NCI-H524 (cell line): ENCODE measurements around the gene TFEB.
A peak's percentile ranks its signal among the peaks of the same experiment; 100 is the strongest.

Experiments used
- DNase-seq, 2 experiments: peaks; one replicate each; lab custom pipeline; 2025; lab: John Stamatoyannopoulos, UW

The TFEB gene

DNA sequence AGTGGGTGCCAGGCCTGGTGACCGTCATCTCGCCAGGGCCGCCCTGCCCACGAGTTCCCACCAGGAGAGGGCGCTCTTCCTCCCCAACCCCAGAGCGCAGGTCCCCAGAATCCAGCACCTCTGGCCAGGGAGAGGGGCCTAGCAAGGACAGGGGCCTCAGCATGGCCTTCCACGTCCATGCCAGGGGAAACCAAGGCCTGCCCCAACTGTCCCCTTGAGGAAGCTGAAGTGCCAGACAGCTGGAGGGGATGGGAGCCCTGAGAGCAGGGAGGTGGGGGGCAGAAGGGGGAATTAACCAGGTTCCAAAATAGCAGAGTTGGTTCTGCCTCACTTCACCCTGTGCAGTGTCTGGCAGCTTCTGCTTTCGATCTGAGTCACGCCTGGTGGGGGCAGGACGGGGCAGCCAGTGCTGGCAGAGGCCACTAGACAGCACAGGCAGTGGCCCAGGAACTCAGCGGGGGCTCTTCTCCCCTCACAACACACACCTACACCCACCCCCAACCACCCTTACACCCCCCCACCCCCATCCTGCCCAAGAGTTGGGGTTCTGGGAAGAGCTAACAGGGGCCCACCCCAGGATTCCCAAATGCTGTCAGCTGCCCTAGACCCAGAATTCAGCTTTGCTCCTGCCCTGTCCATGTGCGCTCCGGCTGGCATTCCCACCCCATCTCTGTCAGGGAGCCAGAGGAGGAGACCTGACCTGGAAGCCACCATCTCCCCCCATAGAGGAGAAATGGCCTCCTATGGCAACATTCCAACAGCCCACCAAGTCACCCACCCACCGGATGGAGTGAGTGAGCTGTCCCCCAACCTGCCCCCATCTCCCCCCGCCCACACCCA, 29.2 kb downstream of the TFEB start:
- DNase-seq: peak in 1 of 2 experiments; percentile 50

DNA sequence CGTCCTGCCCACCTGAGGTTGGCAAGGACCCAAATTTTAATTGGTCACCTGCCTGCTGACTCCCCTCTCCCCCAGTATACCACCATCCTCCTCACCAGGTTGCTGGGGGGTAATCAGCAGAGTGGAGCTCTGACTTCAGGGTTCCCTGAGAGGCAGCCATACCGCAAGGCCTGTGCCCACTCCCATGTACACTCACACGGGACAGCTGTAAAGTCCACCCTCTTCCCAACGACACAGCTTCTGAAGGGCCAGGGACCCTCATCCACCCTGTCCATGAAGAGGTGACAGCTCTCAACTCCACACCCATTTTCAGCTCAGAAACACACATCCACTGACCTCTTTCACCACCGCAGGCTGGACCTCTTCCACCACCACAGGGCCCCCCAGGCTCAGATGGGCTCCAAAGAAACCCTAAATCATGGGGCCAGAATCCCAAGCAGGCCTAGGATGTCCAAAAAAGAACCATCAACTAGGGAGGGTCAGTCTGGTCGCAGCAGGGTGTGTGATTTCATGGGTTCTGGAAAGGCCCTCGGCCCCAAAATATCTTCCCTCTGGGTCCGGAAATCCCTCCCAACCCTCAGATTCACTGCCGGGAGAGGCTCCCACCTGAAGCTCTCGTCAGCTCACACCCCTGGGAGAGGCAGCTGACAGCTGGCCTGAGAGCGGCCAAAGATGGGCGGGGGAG, 30.0 kb downstream of the TFEB start:
- no peak for DNase-seq

DNA sequence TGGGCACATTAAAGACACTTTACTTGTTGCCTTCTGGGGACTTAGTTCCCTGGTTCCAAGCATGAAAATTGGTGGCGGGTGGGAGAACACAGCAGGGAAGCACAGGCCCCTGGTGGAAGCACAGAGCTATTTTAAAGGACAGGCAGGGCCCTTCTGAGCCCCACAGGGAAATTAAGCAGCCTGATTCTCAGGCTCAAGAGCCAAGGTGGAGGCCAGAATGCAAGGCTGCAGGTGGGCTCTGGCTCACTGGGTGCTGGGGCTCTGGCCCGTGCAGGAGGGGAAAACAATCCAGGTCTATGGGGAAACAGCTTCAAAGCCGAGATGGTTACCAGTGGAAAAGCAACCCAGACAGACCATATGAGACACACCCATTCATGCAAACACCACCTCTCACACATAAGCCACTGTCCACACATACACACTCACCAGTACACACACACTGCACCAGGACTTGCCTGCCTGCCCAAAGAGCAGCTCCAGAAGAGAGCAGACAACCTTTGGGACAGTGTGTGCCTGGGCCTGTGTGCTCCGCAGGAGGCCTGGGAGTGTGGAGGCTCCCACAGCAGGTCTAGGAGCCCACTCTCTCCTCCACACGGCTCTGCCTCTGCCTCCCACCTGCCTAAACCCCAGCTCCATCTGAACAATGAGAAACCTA, 30.6 kb downstream of the TFEB start:
- no peak for DNase-seq

DNA sequence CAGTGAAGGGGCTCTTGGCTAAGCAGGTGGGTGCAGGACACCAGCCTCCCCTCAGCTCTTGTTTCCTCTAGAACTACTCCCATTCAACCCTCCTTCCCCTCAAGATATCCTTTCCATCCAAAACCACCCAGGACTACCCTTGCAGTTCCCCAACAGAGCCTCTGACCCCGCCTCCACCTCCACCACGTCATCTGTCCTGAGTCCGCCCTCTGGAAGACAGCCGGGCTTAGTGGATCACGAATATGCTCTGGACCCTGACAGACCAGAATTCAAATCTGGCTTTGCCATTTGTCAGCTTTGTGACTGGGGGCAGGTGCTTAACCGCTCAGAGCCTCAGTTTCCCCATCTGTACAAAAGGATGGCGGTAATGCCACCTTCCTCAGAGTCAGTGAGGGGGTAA, 31.4 kb downstream of the TFEB start:
- no peak for DNase-seq

DNA sequence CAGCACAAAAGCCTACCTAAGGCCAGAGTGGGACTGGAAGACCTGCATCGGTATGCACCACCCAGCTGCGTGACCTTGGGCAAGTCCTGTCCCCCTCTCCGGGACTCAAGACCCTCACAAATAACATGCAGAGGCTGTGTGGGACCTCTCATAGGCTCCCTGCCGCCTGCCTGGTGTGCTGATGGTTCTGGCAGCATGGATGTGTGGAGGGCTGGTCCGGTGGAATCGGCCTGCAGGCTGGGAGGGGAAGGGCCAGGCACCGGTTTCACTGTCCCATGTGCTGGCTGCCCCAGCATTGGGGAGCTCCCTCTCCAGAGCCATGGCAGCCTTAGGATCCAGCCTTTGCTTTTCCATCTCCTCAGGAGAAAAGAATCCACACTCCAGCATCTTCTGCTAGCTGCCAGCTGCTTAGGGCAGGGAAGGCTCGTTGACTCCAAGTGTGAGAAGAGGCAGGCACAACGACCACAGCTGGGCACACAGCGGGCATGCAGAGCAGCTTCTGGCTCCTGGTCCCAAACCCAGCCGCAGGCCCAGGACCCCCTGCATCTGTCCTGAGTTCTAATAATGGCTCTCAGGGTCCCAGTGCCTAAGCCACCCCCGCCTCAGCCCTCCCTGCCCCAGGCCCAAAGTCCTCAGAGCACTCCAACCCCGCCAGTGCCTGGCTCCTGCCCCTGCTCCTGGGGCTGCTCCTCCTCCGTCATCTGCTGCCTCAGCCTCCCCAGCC, 32.5 kb downstream of the TFEB start:
- no peak for DNase-seq

DNA sequence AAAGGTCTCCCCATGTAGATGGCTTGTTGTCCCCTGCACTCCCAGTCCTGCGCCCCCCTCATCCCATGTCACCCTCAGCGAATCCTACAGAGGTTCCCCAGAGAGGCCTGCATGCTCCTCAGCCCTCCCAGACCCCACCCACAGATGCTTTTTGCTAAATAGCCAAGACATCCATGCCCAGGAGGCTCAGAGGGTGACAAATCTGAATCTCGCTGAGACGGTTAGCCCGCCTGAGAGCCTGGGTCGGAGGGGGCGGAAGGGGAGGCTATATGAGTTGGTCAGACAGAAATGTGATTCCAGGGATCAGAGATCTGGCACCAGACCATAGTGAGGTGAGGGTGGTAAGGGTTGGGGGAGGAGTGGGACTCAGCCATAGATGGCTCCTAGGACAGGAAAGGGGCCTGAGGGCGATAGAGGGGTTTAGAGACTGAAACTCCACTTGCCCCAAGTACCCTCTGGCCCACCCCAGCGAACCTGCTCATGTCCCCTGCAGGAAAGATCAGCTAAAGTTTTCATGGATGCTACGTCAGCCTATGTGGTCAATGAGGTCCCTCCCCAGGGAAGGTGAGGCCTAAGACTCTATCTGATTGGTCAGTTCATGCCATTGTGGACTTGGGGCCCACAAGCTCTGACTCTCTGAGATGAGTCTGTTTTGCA, 33.2 kb downstream of the TFEB start:
- DNase-seq: no peak

DNA sequence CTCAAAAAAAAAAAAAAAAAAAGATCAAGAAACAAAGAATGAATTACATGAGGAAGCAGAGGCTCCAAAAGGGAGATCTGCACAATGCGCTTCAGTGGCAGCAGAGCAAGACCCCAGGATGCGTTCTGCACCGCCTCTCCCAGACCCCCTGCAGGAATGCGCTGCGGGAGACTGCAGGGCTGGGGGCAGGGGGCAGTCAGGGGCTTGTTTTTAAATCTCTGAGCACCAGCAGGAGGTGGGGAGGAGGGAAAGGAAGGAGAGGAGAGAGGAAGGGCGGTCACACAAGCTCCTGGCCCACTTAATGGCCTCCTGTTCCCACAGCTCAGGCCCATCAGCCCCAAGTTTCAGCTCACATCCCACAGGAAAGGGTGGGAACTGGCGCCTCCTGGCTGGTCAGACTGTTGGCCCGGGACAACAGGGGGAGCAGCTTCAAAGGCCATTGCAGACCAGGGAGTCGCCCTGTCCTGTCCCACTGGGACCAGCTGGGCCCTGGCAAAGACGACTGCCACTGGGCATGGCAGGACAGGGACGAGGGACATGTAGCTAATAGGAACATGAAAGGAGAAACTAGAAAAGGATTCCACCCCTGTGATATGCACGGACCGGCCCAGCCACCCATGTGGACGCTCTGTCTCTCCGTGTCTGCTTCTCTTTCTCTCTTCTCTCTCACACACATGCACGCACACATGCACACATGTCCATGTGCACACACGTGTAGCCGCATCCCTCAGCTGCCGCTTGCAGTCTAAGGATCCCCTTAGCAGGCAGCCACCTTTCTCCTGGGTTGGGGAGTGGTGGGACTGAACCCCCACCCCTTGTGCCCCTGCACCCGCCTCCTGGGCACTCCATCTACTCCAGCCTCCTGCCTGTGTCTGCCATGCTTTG, 34.7 kb downstream of the TFEB start:
- no peak for DNase-seq

DNA sequence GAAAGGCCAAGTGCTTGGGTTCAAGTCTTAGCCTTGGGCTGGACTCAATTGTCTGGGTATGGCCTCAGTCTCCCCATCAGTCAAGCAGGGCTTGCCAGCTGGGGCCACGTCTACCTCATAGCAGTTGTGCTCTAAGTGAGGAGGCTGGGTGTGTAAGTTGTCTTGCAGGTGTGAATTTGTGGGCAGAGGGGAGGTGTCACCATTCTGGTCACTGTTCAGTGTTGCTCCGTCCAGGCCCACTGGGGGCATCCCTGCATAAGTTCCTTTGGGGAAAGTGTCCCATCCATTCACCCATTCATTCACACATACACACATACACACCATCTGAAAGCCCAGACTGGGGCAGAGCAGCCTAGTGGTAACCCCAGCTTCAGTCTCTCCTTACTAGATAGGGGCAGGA, 36.3 kb downstream of the TFEB start:
- DNase-seq: no peak

DNA sequence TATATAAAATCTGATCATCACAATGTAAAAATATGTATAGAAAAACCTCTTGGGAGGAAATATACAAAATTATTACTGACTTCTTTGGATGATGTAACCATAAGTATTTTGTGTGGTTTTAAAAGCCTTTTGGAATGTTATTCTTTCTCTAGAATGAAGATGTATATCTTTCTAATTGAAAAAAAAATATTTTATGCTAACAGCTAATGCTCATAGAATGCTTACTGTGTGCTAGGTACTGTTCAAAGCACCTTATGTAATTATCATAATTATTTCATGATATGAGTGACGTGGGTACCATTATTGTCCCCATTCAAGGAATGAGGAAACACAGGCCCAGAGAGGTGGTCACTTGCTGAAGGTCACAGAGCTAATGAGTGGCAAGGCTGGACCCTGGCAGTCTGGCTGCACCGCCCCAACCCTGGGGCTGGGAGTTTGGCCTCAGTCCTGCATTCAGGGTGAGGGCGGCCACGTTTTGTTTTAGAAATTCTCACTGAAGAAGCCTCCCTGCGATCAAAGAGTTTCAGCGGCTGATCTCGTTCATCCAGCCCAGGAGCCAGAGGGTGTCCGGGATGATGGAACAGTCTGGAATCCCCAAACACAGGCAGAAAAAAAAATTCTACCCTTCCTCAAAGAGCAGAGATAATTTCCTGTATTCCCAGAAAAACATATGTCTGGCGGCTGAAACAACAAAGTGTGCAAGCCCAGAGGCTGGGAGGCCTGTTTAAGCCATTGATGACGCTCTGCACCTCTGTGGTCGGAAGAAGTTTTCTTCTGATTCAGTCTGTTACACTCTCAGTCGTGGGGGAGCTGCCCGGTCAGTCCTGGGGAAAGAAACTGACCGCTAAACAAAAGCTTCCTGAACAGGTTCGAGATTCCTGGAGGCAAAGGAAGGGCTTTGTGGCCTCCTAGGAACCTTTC, 37.3 kb downstream of the TFEB start:
- no peak for DNase-seq

DNA sequence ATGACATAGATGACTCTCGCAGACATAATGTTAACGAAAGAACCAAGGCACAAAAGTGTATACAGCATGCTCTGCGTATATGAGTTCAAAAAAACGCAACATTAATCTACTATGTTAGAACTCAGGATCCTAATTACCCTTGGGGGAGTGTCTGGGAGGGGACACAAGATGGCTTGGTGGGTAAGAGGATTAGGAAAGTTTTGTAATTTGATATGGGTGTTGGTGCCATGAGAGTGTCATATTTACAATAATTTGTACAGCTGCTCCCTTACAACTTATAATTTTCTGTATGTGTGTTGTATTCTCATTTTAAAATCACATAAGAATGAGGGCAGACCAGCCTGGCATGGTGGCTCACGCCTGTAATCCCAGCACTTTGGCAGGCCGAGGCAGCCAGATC, 38.6 kb downstream of the TFEB start:
- DNase-seq: peak; percentile 81 to 94

DNA sequence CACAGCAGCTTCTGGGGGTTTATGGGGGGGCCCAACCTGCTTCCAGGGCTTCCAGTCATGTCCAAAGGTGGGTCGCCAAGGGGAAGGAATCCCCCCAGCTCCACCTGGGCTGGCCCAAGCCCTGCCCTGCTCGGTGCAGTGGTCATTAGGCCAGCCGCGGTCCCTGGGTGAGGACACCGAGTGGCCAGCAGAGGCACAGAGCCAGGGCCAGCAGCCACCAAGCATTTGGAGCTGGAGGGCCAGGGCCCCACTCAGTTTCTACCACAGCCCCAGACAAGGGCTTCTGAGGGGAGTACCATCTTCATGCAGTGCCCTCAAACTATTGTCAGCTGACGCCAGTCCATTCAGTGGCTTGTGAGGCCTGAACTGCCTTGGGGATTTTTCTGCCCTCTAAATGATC, 39.6 kb downstream of the TFEB start:
- peak in 1 of 2 experiments; percentile 13 for DNase-seq

DNA sequence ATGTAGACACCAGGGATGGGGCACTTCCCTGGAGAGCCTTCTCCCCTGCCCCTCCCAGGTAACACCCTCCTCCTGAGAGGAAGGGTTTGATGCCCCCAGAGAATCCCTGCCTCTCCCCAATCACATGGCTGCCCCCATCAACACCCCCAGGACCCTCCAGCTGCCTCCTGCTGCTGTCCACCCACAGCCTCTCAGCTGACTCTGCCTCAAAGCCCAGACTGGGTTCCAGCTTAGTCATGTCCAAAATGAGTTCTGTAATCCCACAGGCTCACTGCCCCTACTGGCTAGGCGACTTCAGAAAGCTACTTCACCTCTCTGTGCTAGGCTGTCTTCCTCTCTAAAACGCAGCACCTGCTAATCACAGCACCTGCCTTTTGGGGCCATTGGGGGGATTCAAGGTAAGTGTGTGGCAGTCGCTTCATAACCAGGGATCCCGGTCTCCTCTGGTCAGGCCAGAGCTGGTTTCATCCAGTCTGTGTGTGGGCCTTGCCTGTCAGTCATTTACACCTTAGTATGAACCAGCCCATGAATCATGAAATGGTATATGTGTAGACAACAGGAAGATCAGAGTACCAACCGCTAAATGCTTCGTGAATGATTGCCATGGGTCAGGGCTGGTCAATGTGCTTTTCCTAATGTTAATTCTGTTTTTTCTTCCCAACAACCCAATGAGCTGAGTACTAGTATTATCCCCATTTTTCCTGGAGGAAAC, 40.4 kb downstream of the TFEB start:
- peak in 1 of 2 experiments; percentile 23 for DNase-seq

DNA sequence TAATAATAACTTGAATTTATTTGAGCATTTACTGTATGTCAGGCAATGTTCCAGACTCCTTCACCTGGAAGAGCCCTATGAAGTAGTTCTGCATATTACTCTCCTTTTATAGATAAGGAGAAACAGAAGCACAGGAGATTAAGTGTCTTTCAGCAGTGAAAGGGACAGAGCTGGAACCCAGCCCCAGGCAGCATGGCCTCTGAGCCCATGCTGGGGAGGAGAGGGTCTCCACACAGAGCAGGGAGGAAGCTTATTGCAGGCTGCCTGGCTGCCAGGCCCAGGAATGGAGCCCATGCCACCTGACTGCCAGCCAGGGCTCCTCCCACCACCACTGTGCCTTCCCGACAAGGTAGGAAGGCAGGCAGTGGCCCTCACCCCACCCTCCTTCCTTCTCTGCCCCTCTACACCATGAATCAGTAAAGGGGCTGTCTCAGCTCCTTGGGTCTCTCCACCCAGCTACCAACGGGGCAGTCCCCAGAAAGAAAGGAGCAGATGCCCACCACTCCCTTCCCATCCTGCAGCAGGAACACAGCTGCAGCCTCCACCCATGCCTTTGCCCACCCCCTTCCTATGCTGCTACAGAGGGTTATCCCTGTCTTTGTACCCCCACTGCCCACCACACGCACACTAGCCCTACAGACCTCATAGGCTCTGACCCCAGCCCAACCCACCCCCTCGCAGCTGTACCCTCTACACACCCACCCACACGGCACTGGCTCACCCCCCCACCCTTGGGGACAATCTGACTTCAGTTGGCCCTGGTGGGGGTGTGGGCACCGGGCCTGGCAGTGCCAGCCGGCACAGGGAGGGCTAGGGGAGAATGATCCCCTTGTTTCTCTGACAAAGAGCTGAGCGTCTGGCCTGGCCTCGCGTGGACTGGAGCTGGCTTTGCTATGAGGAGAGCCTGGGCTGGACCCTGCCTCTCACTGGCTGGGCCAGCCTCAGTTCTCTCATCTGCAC, 41.8 kb downstream of the TFEB start:
- no peak for DNase-seq

DNA sequence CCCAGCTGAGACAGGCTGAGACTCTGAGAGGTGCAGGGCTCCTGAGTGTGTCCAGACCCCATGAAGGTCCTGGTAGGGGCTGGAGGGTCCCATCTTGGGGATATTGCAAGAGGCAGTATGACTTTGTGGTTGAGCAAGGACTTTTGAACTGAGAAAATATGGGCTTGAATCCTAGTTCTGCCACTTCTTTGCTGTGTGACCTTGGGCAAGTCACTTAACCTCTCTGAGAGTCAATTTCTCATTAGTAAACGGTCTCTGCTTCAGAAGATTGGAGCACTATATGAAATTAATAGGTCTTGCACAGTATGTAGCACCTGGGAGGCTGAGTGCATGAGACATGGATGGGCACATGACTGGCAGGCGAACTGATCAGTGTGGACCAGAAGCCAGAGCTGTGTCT, 42.7 kb downstream of the TFEB start:
- no peak for DNase-seq

DNA sequence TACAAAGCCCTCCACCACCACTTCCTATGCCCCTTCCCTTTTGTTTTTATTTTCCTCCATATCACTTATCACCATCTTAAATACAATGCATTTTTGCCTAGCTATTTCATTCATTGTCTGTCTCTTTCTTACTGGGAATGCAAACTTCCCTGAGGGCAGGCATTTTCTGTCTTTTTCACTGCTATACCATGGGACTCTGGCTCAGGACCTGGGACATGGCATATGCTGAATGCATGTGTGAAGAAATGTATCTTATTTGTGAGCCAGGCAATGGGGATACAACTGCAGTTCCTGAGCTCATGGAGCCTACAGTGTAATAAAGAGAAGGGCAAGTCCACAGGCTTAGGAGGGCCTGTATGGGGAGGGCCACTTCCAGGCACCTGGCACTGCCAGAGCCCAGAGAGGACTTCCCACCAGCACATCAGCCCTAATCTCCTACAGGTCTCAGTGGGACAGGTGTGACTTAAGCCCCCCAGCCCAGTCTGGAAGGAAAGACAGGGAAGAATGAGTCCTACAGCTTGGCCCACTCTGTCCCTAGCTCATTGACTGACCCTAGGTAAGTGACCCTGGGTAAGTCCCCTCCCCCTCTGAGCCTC, 43.2 kb downstream of the TFEB start:
- DNase-seq: no peak

DNA sequence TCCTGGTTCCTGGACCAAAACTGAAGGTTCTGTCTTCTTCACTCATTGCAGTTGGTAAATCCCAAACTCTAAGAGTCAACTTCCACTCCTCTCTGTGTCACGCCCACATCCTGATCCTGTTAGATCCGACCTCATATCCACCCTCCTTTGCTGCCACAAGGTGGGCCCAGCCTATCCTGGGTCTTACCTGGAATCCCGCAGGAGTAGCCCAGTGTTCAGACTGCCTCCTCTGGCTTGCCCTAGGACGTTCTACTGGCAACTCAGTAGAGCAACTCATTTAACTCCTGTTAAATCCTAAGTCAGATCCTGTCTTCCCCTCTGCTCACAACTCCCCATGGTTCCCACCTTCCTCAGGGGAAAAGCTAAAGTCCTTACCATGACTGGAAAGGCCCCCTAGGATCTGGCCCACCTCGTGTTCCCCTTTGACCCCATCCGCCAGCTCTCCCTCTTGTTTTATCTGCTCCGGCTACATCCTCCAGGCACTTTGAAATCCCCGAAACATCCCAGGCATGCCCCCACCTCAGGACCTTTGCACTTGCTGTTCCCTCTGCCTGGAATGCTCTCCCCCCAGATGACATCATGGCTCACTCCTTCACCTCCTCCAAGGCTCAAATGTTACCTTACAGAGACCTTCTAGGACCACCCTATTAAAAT, 43.9 kb downstream of the TFEB start:
- DNase-seq: no peak
